ENCODE measurements around the gene DMWD.

Gene DMWD

GRCh38 chr19:45792470-45793177 is at the start of gene DMWD:
Gene DMWD (minus strand): TSS chr19:45792845. CDS start chr19:45792756, 89 bp downstream.
- peak; percentile 98 for DNase-seq (ENCODE audit: low spot score)

GRCh38 chr19:45842198-45842597 is 49.6 kb upstream of the DMWD start:
- DNase-seq (ENCODE audit: low spot score), result no peak

GRCh38 chr19:45834970-45835369 is 42.3 kb upstream of the DMWD start:
- no peak for DNase-seq (ENCODE audit: low spot score)

GRCh38 chr19:45828945-45829344 is 36.3 kb upstream of the DMWD start:
- DNase-seq (ENCODE audit: low spot score), result no peak

GRCh38 chr19:45828523-45828922 is 35.9 kb upstream of the DMWD start:
- no peak for DNase-seq (ENCODE audit: low spot score)

- no peak for DNase-seq (ENCODE audit: low spot score)
Measured at GRCh38 chr19:45827459-45828093, 34.9 kb upstream of the DMWD start.

GRCh38 chr19:45826934-45827333 is 34.3 kb upstream of the DMWD start:
- no peak for DNase-seq (ENCODE audit: low spot score)

- no peak for DNase-seq (ENCODE audit: low spot score)
Measured at GRCh38 chr19:45825917-45826893, 33.6 kb upstream of the DMWD start.

- DNase-seq (ENCODE audit: low spot score), result no peak
Measured at GRCh38 chr19:45825263-45825605, 32.6 kb upstream of the DMWD start.

GRCh38 chr19:45824531-45825262 is 32.1 kb upstream of the DMWD start:
- no peak for DNase-seq (ENCODE audit: low spot score)

GRCh38 chr19:45824041-45824471 is 31.4 kb upstream of the DMWD start:
- no peak for DNase-seq (ENCODE audit: low spot score)

- DNase-seq (ENCODE audit: low spot score), result no peak
Measured at GRCh38 chr19:45823182-45823581, 30.5 kb upstream of the DMWD start.

- DNase-seq (ENCODE audit: low spot score), result no peak
Measured at GRCh38 chr19:45822716-45823115, 30.1 kb upstream of the DMWD start.

- DNase-seq (ENCODE audit: low spot score), result no peak
Measured at GRCh38 chr19:45821570-45821969, 28.9 kb upstream of the DMWD start.

GRCh38 chr19:45821103-45821521 is 28.5 kb upstream of the DMWD start:
- DNase-seq (ENCODE audit: low spot score), result no peak

GRCh38 chr19:45820413-45821102 is 27.9 kb upstream of the DMWD start:
- no peak for DNase-seq (ENCODE audit: low spot score)

- no peak for DNase-seq (ENCODE audit: low spot score)
Measured at GRCh38 chr19:45819769-45820168, 27.1 kb upstream of the DMWD start.

GRCh38 chr19:45817725-45818301 is 25.2 kb upstream of the DMWD start:
- DNase-seq (ENCODE audit: low spot score), result no peak

- peak; percentile 94 for DNase-seq (ENCODE audit: low spot score)
Measured at GRCh38 chr19:45817010-45817724, 24.5 kb upstream of the DMWD start.
